Mucosa of rectum (tissue), 2 donors: ENCODE results near the gene TMEM47.

Experiments used
- H3K27ac ChIP-seq, 2 donors: one replicate each; pipeline ENCODE4 v1.7.0; 2013; ENCODE audit warnings: inconsistent platforms in 2 of 2, low read depth in 2 of 2, low read length in 2 of 2
- H3K27me3 ChIP-seq, 2 donors: one replicate each; pipeline ENCODE4 v1.7.0; 2013; ENCODE audit warnings: low read length in 2 of 2; ENCODE audit not compliant: control insufficient read depth in 2 of 2, insufficient read depth in 2 of 2
- H3K36me3 ChIP-seq, 2 donors: one replicate each; pipeline ENCODE4 v1.7.0; 2013; ENCODE audit warnings: low read length in 2 of 2; ENCODE audit not compliant: control insufficient read depth in 2 of 2, insufficient read depth in 2 of 2
- H3K4me1 ChIP-seq, 2 donors: one replicate each; pipeline ENCODE4 v1.7.0; 2013; ENCODE audit warnings: low read length in 2 of 2, mild to moderate bottlenecking in 1 of 2; ENCODE audit not compliant: control insufficient read depth in 2 of 2, insufficient read depth in 2 of 2
- H3K4me3 ChIP-seq, 2 donors: one replicate each; pipeline ENCODE4 v1.7.0; 2013; ENCODE audit warnings: low read length in 2 of 2
- H3K9ac ChIP-seq, 2 donors: one replicate each; pipeline ENCODE4 v1.7.0; 2013; ENCODE audit warnings: low read length in 2 of 2, low read depth in 1 of 2, mild to moderate bottlenecking in 1 of 2
- H3K9me3 ChIP-seq, 2 donors: one replicate each; pipeline ENCODE4 v1.7.0; 2013; ENCODE audit warnings: low read length in 2 of 2; ENCODE audit not compliant: control insufficient read depth in 2 of 2
- donor health status: healthy.
- donor health status: Normal muscosa, but diverticular disease.

Gene TMEM47

GRCh38 chrX:34586346-34586911 lies 70.7 kb downstream of the TMEM47 start:
- no peaks in the 10 kb centered on the region for H3K4me1 ChIP-seq
- no peaks in the 10 kb centered on the region for H3K36me3 ChIP-seq
- no peak overlapping the region for H3K4me3 ChIP-seq
- H3K27ac ChIP-seq: no peak overlapping the region
- no peaks in the 10 kb centered on the region for H3K27me3 ChIP-seq
- H3K9ac ChIP-seq: no peak overlapping the region
- peaks cover 0 to 2% of the 10 kb centered on the region in 2 donors for H3K9me3 ChIP-seq

- Histone ChIP-seq H3K27ac (no peak overlapping the region), H3K27me3 (no peaks in the 10 kb centered on the region), H3K4me3 (no peak overlapping the region), H3K36me3 (no peaks in the 10 kb centered on the region), H3K9ac (no peak overlapping the region), H3K4me1 (no peaks in the 10 kb centered on the region), H3K9me3 (peaks cover 0 to 2% of the 10 kb centered on the region in 2 donors)
Observed at GRCh38 chrX:34585561-34585960, 71.5 kb downstream of the TMEM47 start.

GRCh38 chrX:34584781-34585180 lies 72.3 kb downstream of the TMEM47 start:
- Histone ChIP-seq H3K27ac (no peak overlapping the region), H3K9ac (no peak overlapping the region), H3K4me1 (no peaks in the 10 kb centered on the region), H3K36me3 (no peaks in the 10 kb centered on the region), H3K27me3 (no peaks in the 10 kb centered on the region), H3K9me3 (no peaks in the 10 kb centered on the region), H3K4me3 (no peak overlapping the region)

- Histone ChIP-seq H3K27ac (no peak overlapping the region), H3K27me3 (no peaks in the 10 kb centered on the region), H3K36me3 (no peaks in the 10 kb centered on the region), H3K9ac (no peak overlapping the region), H3K4me3 (no peak overlapping the region), H3K4me1 (no peaks in the 10 kb centered on the region), H3K9me3 (no peaks in the 10 kb centered on the region)
Observed at GRCh38 chrX:34580069-34580468, 77.0 kb downstream of the TMEM47 start.

- no peak overlapping the region for H3K4me3 ChIP-seq
- no peak overlapping the region for H3K9ac ChIP-seq
- H3K27ac ChIP-seq: no peak overlapping the region
- no peaks in the 10 kb centered on the region for H3K36me3 ChIP-seq
- H3K27me3 ChIP-seq: no peaks in the 10 kb centered on the region
- H3K9me3 ChIP-seq: no peaks in the 10 kb centered on the region
- no peaks in the 10 kb centered on the region for H3K4me1 ChIP-seq
Observed at GRCh38 chrX:34578237-34578636, 78.8 kb downstream of the TMEM47 start.
